HepG2 (cell line): ENCODE results near the gene CDK5RAP1. TPM values are rescaled to one million over a fixed set of nuclear protein-coding genes. Genes with fewer than 3 reads are reported as not detected.

ENCODE experiments used
- ATAC-seq: fragments of 200-7000 bp; cut with Tn5 transposase; 3 replicates; pipeline ENCODE4 v1.9.1; 2020; ENCODE audit warnings: mild to moderate bottlenecking, moderate library complexity
- BruUV-seq: library from RNA; stranded (reverse); fragments of 400-500 nt; replicated peaks from 2 replicates; lab custom pipeline; 2021; lab: Mats Ljungman, UMichigan
- CTCF ChIA-PET: fragments of 300-600 bp; formaldehyde crosslinking; extraction: SDS; loops from one replicate; lab custom pipeline; 2021; ENCODE audit warnings: low total read pairs, inconsistent platforms, low intra/inter-chr PET ratio; lab: Yijun Ruan, JAX
- POLR2A ChIA-PET: fragments of 350-600 bp; sonication (Branson Sonifier 250); formaldehyde crosslinking; loops from one replicate; lab custom pipeline; 2020; ENCODE audit warnings: antibody characterized with exemption, inconsistent platforms; lab: Yijun Ruan, JAX
- DNase-seq: peaks from one replicate; pipeline ENCODE4 v3.0.0-alpha.2; 2015; ENCODE audit warnings: low spot score
- FAIRE-seq: peaks from 3 replicates; lab custom pipeline; 2011; peaks lifted over from hg19 to GRCh38; lab: Jason Lieb, UNC
- H2AFZ ChIP-seq: one replicate; pipeline ENCODE4 v1.6.1; 2011; ENCODE audit warnings: low read length, inconsistent platforms
- H3K27ac ChIP-seq: fragments of 300-600 bp; 3 replicates; pipeline ENCODE4 v1.8.0; 2011; ENCODE audit warnings: mixed run types, mild to moderate bottlenecking, mixed read lengths, low read length, inconsistent platforms; ENCODE audit not compliant: insufficient read depth; ENCODE audit errors: extremely low read length
- H3K27me3 ChIP-seq, 2 experiments: fragments of 200-600 bp in 1 of 2; 2 replicates in 1 of 2; 3 replicates in 1 of 2; pipeline versions ENCODE4 v1.6.0 to v1.8.0; 2011; ENCODE audit warnings: low read length in 2 of 2, mild to moderate bottlenecking in 2 of 2, moderate library complexity in 2 of 2, inconsistent platforms in 1 of 2; ENCODE audit not compliant: insufficient read depth in 2 of 2, control insufficient read depth in 1 of 2
- H3K36me3 ChIP-seq, 2 experiments: fragments of 200-600 bp in 1 of 2; replicated peaks in 1 of 2; 2 replicates in 1 of 2; 3 replicates in 1 of 2; pipeline versions ENCODE4 v1.5.1 to v1.8.0; 2011; ENCODE audit warnings: low read length in 2 of 2, inconsistent platforms in 1 of 2; ENCODE audit not compliant: insufficient read depth in 2 of 2, control insufficient read depth in 1 of 2
- H3K4me1 ChIP-seq: 2 replicates; pipeline ENCODE4 v1.5.1; 2012; ENCODE audit warnings: low read length, inconsistent platforms; ENCODE audit not compliant: insufficient read depth
- H3K4me2 ChIP-seq: 2 replicates; pipeline ENCODE4 v1.6.0; 2011; ENCODE audit warnings: low read depth, low read length, inconsistent platforms
- H3K4me3 ChIP-seq, 3 experiments: fragments of 200-600 bp in 1 of 3; sonication (generic), shearing (Covaris generic) in 1 of 3; replicated peaks in 1 of 3; 2 replicates each; pipeline ENCODE4 v1.5.1; 2011 to 2016; ENCODE audit warnings: low read length in 3 of 3, inconsistent platforms in 2 of 3, low read depth in 2 of 3, mild to moderate bottlenecking in 2 of 3, control low read depth in 1 of 3, mixed read lengths in 1 of 3; ENCODE audit not compliant: insufficient read depth in 1 of 3
- H3K79me2 ChIP-seq: one replicate; pipeline ENCODE4 v1.6.1; 2011; ENCODE audit warnings: low read length, inconsistent platforms; ENCODE audit not compliant: insufficient read depth
- H3K9ac ChIP-seq: 2 replicates; pipeline ENCODE4 v1.6.0; 2011; ENCODE audit warnings: mild to moderate bottlenecking, low read depth, low read length, inconsistent platforms; ENCODE audit not compliant: insufficient read depth
- H3K9me3 ChIP-seq: 2 replicates; pipeline ENCODE4 v1.5.1; 2012; ENCODE audit warnings: mild to moderate bottlenecking, low read length
- H4K20me1 ChIP-seq: 2 replicates; pipeline ENCODE4 v1.6.0; 2011; ENCODE audit warnings: inconsistent platforms, mild to moderate bottlenecking, low read length, moderate library complexity; ENCODE audit not compliant: insufficient read depth
- CBX5 ChIP-seq: sonication (generic); formaldehyde crosslinking; IDR thresholded peaks from 2 replicates; pipeline ENCODE4 v1.4.0; 2020; ENCODE audit warnings: missing genetic modification reagents, borderline replicate concordance
- HNRNPL ChIP-seq: fragments of 200-400 bp; formaldehyde crosslinking; IDR thresholded peaks from 2 replicates; pipeline ENCODE4 v1.6.1; 2017; ENCODE audit warnings: mild to moderate bottlenecking, low read depth, low read length
- HOXA9 ChIP-seq: sonication (generic); formaldehyde crosslinking; IDR thresholded peaks from 2 replicates; pipeline ENCODE4 v1.8.1; 2022; ENCODE audit warnings: missing genetic modification reagents, mild to moderate bottlenecking, moderate library complexity, borderline replicate concordance
- SRY ChIP-seq: sonication (generic); formaldehyde crosslinking; IDR thresholded peaks from 2 replicates; pipeline ENCODE4 v1.8.0; 2022; ENCODE audit warnings: mild to moderate bottlenecking, missing genetic modification reagents
- ZNF251 ChIP-seq: sonication (generic); formaldehyde crosslinking; IDR thresholded peaks from 2 replicates; pipeline ENCODE4 v1.9.0; 2021; ENCODE audit warnings: mild to moderate bottlenecking, missing genetic modification reagents
- ZNF253 ChIP-seq: sonication (generic); formaldehyde crosslinking; IDR thresholded peaks from 2 replicates; pipeline ENCODE4 v1.8.0; 2022; ENCODE audit warnings: mild to moderate bottlenecking, missing genetic modification reagents, borderline replicate concordance
- WGBS: methylation state at CpG from one replicate; pipeline ENCODE4 v1.1.6; 2017; ENCODE audit warnings: low lambda C conversion rate; 5-methylcytosine and 5-hydroxymethylcytosine counted together
- in situ Hi-C: cut with HindIII; loops from 2 replicates; pipeline ENCODE4 v1.10.0; 2017; ENCODE audit warnings: low pct_unique_long_range_greater_than_20kb; ENCODE audit not compliant: extremely low pct_ligation_motif_present
- intact Hi-C: fragments of 100-400 bp; cut with micrococcal nuclease; formaldehyde crosslinking; loops from one replicate; pipeline ENCODE4 v1.10.0; 2022; ENCODE audit not compliant: unreplicated experiment
- polyA plus RNA-seq, 8 experiments: library from polyadenylated mRNA; depleted of rRNA in 3 of 8; stranded (reverse) in 7 of 8; unstranded in 1 of 8; fragments of >200 nt; fragmentation: Illumina TruSeq in 4 of 8; extraction: Trizol in 4 of 8; gene quantifications; 2 replicates each; pipeline versions ENCODE4 v1.2.1 to v1.2.3, GENCODE V29; 2011 to 2016; ENCODE audit warnings: low read depth in 4 of 8, missing spikeins in 1 of 8, mixed read lengths in 1 of 8; ENCODE audit not compliant: insufficient read depth in 1 of 8
- total RNA-seq, 5 experiments: library from RNA; depleted of rRNA; stranded (reverse); fragments of >200 nt; fragmentation: Illumina TruSeq; extraction: Trizol; gene quantifications; 2 replicates each; pipeline ENCODE4 v1.2.3, GENCODE V29; 2016; ENCODE audit warnings: low read depth in 1 of 5
- TF ChIP-seq, protein P1 (sequence below): sonication (generic); formaldehyde crosslinking; IDR thresholded peaks from 2 replicates; pipeline ENCODE4 v1.4.0; 2020; ENCODE audit warnings: missing genetic modification reagents
- TF ChIP-seq, protein P2 (sequence below): sonication (generic); formaldehyde crosslinking; IDR thresholded peaks from 2 replicates; pipeline ENCODE4 v1.4.0; 2020; ENCODE audit warnings: mild to moderate bottlenecking, missing genetic modification reagents

Gene CDK5RAP1
- total and polyA plus RNA-seq, 2 of the 13 experiments (the other 11 are each of a cell fraction or from before 2014, with no cell fraction given), result 53.6 to 98.2 TPM

DNA sequence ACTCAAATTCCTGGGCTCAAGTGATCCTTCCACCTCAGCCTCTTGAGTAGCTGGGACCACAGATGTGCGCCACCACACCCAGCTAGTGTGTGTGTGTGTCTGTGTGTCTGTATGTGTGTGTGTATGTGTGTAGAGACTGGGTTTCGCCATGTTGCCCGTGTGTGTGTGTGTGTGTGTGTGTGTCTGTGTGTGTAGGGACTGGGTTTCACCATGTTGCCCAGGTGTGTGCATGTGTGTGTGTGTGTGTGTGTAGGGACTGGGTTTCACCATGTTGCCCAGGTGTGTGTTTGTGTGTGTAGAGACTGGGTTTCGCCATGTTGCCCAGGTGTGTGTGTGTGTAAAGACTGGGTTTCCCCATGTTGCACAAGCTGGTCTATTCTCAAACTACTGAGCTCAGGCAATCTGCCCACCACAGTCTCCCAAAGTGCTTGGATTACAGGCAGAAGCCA lies 28.3 kb downstream of the CDK5RAP1 start:
- FAIRE-seq, result no peak
- H4K20me1 ChIP-seq, result no peaks in the 10 kb centered on the region
- ChIA-PET CTCF (no interaction called here), POLR2A (interaction anchor here (0.6 to 2.5 kb wide), 20 partner anchors 8 to 621 kb away, joined by 3 to 56 read pairs (median 4); partner anchors contain the start of genes CBFA2T2, CDK5RAP1, MAPRE1 and RALY)
- in situ Hi-C loops, result no loop called here
- H3K4me3 ChIP-seq, result no peak overlapping the region
- peaks cover 38% of the 10 kb centered on the region for H3K4me1 ChIP-seq
- 85% methylated on average over 4 of the region's 4 CpGs for WGBS
- intact Hi-C loops, result no loop called here
- DNase-seq, result peak; percentile 24
- H3K4me2 ChIP-seq, result peak overlapping the region; percentile 36
- peak overlapping the region; percentile 49 for H3K9ac ChIP-seq
- peaks cover 13 to 40% of the 10 kb centered on the region in 2 experiments for H3K36me3 ChIP-seq
- no peak overlapping the region for H2AFZ ChIP-seq
- ATAC-seq, result peak; percentile 5; the same call in 2 of the 3 replicates
- no TSS peak for BruUV-seq
- H3K27me3 ChIP-seq, result no peaks in the 10 kb centered on the region
- no peaks in the 10 kb centered on the region for H3K79me2 ChIP-seq
- peak overlapping the region; percentile 70 for H3K27ac ChIP-seq
- no peaks in the 10 kb centered on the region for H3K9me3 ChIP-seq
- TF ChIP-seq, protein P1, sequence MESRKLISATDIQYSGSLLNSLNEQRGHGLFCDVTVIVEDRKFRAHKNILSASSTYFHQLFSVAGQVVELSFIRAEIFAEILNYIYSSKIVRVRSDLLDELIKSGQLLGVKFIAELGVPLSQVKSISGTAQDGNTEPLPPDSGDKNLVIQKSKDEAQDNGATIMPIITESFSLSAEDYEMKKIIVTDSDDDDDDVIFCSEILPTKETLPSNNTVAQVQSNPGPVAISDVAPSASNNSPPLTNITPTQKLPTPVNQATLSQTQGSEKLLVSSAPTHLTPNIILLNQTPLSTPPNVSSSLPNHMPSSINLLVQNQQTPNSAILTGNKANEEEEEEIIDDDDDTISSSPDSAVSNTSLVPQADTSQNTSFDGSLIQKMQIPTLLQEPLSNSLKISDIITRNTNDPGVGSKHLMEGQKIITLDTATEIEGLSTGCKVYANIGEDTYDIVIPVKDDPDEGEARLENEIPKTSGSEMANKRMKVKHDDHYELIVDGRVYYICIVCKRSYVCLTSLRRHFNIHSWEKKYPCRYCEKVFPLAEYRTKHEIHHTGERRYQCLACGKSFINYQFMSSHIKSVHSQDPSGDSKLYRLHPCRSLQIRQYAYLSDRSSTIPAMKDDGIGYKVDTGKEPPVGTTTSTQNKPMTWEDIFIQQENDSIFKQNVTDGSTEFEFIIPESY (CRISPR knock-in tag), result peak; percentile 39; the same call in 1 of the 2 replicates
- TF ChIP-seq HNRNPL, result 0 out of 2 replicates have a peak, but pooled peaks have one; percentile 43
- TF ChIP-seq HOXA9 (CRISPR knock-in tag), result no peak
- peak; percentile 65; the same call in 1 of the 2 replicates for TF ChIP-seq ZNF253 (CRISPR knock-in tag)
- TF ChIP-seq, protein P2, sequence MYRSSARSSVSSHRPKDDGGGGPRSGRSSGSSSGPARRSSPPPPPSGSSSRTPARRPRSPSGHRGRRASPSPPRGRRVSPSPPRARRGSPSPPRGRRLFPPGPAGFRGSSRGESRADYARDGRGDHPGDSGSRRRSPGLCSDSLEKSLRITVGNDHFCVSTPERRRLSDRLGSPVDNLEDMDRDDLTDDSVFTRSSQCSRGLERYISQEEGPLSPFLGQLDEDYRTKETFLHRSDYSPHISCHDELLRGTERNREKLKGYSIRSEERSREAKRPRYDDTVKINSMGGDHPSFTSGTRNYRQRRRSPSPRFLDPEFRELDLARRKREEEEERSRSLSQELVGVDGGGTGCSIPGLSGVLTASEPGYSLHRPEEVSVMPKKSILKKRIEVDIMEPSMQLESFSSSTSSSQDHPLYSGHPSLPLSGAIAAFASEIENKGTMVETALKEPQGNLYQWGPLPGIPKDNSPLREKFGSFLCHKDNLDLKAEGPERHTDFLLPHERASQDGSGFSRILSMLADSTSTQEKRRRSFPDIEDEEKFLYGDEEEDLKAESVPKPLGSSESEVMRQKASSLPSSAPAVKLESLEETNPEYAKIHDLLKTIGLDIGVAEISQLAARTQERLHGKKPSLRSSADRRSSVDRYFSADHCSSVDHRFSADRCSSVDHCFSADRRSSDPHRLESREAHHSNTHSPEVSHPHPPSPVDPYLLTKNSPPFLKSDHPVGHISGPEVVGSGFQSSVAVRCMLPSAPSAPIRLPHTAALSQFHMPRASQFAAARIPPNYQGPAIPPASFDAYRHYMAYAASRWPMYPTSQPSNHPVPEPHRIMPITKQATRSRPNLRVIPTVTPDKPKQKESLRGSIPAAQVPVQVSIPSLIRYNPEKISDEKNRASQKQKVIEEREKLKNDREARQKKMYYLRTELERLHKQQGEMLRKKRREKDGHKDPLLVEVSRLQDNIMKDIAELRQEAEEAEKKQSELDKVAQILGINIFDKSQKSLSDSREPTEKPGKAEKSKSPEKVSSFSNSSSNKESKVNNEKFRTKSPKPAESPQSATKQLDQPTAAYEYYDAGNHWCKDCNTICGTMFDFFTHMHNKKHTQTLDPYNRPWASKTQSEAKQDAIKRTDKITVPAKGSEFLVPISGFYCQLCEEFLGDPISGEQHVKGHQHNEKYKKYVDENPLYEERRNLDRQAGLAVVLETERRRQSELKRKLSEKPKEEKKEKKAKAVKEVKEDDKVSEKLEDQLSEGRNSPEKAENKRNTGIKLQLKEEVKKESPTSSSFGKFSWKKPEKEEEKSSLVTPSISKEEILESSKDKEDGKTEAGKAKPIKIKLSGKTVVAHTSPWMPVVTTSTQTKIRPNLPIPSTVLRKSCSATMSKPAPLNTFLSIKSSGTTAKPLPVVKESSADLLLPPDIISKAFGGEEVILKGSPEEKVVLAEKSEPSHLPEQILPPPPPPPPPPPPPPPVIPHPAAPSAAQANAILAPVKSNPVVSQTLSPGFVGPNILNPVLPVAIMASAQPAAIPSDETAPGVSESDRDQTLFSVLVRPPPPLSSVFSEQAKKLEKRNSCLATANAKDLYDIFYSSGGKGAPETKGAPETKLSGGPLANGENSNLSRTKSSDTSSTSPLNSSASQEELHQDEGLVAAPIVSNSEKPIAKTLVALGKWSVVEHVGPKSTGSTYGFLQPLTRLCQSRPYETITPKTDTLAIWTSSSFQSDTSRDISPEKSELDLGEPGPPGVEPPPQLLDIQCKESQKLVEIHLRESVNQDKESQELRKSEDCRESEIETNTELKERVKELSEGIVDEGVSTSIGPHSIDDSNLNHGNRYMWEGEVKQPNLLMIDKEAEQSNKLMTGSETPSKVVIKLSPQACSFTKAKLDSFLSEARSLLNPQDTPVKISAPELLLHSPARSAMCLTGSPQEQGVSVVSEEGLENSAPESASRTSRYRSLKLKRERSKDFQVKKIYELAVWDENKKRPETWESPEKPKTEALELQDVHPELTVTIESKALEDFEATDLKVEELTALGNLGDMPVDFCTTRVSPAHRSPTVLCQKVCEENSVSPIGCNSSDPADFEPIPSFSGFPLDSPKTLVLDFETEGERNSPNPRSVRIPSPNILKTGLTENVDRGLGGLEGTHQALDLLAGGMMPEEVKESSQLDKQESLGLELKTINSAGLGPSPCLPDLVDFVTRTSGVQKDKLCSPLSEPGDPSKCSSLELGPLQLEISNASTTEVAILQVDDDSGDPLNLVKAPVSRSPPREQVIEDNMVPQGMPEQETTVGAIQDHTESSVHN, result 0 out of 2 replicates have a peak, but pooled peaks have one; percentile 60
- peak; percentile 49; the same call in 1 of the 2 replicates for TF ChIP-seq SRY (CRISPR knock-in tag)
- TF ChIP-seq ZNF251 (CRISPR knock-in tag), result peak; percentile 32; the same call in 1 of the 2 replicates
- peak; percentile 49; the same call in 1 of the 2 replicates for TF ChIP-seq CBX5 (CRISPR knock-in tag)
